Measurements from ENCODE around the gene TBR1.

TBR1 gene

DNA sequence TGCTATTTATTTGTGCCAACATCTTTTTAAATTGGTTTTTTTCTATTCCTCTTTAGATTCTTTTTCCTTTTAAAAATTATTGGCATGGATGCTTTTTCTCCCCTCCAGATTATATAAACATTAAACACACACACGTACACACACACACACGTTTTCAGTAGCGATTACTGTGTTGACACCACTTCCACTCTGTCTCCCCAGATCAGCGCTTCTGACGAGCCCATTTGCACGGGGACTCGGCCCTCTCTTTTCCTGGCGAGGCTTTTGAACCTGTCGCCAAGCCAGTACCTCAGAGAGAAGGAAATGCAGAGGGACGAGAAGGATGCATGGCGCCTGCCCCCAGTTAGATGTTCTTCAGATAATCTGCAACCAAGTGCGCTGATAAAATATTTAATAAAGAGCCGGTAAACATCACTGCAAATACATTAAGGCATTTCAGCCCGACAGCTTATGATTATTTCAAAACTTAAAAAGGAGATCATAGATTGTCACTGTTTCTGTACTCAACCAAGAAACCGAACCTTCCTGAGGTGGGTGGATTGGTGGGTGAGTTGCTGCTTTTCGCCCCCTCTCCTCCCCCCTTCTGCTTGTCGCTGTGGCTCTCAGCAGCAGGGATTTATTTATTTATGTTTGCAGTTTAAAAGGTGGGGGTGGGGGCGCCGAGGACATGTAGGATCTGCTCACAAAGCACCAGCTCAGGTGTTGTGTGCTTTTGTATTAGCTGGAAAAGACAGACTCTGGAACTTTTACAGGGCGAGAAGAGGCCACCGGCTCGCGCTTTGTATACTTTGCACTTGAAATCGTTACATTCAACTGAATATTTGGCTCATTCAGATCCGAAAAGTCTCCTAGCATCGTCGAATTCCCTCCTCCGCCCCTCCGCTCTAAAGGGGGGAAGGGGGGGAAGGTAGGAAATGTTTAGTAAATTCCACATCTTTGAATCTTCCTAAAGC is 787 bp upstream of the TBR1 start:
- peak; percentile 69 for DNase-seq

- no peak for DNase-seq
Measured at GRCh38 chr2:161416708-161417437, 776 bp downstream of the TBR1 start.

DNA sequence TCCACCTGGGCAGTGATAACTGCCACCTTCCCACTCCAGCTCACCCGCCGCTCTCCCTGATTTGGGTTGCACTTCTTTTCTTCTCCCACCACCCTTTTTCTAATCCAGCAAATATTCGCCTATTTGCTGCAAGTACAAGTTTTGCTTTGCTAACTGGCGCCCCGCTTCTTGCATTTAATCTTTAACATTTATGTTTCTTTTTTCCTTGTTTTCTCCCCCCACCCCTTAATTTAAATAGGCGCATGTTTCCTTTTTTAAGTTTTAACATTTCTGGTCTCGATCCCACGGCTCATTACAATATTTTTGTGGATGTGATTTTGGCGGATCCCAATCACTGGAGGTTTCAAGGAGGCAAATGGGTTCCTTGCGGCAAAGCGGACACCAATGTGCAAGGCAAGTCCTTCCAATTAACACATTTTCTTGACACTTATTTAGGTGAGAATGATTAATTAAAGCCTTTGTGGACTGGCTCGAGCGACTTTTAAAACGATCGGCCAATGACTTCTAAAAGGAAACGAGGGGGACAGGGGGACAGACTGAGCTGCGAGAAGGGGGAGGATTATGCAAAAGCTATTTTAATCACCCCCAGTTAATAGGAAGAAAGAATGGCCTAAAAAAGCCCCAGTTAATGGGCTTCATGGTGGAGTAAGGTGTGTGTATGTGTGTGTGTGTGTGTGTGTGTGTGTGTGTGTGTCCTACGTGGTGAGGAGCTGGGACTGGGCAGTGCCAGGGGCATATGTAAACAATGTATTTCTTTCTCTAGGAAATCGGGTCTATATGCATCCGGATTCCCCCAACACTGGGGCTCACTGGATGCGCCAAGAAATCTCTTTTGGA is 1.6 kb downstream of the TBR1 start:
- DNase-seq = no peak

DNA sequence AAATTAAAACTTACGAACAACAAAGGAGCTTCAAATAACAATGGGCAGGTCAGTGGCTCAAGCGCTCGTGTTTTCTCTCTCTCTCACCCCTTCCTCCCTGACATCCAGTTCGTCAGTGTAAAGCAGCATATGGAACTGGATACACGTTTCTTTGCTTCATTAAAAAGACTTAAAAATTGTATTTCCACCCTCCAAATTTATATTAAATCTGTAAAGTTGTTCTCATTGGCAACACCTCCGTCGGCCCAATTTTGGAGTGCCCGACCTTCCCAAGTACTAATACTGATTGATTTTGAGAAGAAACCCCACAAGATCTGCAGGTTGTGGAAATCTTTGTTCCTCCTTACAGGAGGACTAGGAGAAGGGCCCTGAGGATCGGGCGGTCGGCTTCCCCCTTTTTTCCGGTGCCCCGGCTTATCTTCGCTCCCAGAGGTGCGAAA is 2.2 kb downstream of the TBR1 start:
- no peak for DNase-seq

DNA sequence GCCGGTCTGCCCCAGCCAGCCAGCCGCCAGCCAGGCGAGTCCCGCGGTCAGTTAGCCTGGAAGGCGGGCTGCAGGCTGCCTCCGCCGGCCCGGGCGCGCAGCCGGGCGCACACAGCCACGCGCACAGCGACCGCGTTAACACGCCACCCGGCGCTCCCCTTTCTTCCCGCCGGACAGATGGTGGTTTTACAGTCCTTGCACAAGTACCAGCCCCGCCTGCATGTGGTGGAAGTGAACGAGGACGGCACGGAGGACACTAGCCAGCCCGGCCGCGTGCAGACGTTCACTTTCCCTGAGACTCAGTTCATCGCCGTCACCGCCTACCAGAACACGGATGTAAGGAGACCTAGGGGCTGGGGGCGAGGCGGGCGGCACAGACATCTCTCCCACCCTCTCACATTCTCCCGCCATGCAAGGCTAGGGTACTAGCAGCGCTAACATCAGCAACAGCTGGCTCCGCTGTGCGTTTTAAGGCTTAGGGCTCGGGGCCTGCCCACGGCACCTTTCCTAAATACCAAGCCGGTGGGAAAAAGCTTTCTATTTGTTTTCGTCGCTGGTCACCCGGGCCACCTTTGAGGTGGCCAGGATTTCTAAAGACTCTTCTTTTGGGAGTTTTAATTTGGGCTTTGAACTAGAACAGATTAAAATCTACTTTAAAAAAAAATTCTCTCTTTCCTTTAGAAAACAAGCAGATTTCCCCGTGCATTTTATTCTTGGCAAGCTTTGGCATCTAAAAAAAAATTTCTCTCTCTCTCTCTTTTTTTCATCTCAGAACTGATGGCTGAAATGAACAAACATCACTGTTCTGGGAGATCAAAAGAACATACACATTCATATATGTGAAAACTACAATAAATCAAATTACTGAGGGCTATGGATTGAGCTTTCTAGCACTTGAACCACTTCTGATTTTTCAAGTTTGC is 2.9 kb downstream of the TBR1 start:
- DNase-seq = no peak

- no peak for DNase-seq
Measured at GRCh38 chr2:161419638-161420190, 3.6 kb downstream of the TBR1 start.

DNA sequence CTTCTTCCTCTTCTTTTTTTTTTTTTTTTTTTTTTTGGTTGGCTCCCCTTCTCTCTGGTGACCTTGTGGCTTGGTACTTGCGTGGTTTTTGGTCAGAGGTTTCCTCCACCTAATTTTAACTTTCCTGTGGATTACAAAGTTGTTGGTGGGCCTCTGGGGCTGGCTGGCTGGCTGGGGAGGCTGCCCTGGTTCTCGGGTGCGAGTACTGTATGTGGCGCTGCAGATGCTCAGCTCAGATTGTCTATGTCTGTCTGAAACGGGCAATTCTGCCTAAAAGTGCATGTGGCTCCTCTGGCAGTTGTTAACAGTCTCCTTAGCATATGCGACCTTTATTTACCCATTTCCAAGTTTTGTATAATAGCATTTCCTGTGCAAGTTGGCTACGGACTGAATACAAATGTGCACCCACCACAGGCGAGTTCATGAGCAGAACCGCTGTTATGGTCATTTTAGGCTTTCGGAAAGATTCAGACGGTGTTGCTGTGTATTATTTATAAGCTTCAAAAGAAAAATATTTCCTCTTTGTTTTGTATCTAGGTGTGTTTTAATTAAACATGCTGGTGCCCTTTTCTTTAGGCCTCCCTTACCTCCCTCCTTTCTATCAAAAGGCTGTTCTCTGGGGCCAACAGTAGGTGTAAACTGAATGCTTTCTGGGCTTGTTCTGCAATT is 4.4 kb downstream of the TBR1 start:
- no peak for DNase-seq

DNA sequence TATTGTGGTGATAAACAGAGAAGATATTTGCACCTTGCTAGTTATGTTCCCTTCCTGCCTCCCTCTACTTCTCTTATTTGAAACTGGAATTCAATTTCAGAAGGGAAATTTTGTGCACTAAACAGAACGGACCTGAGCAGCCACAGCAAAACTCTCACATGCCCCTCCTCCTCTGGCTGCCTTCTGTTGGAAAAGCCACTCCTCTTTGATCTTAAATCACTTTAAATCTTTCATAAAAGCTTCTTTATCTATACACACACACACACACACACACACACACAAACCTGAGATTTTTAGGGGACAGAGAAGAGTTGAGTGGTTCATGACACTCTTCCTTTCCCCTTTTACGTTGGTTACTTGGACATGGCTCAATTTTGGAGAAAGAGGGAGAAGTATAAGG is 5.6 kb downstream of the TBR1 start:
- DNase-seq = no peak

DNA sequence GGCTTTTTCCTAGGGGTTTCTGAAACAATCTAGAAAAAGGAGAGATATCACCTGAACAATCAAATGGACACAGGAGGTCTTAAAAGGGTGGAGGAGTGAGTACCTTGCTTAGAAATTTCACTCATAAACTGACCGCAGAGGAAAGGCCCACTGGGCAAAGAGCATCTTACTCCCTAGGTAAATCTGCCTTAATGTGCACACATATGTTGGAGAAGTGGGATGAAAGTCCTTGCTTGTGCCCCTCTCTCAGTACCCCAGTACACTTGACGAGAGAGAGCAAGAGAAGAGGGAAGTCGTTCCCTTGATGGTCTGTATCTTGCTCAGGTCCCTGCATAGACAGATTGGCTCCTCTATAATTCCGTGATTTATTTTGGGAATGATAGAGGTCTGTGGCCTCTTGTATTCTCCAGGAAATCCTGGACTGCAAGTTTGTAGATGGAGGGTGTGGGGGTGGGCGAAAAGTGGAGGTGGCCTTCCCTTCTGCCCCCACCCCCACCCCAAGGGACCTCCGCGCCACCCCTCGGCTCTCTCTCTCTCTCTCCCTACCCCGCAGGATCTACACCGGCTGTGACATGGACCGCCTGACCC is 6.8 kb downstream of the TBR1 start:
- DNase-seq = no peak

- no peak for DNase-seq
Measured at GRCh38 chr2:161423421-161424393, 7.6 kb downstream of the TBR1 start.

DNA sequence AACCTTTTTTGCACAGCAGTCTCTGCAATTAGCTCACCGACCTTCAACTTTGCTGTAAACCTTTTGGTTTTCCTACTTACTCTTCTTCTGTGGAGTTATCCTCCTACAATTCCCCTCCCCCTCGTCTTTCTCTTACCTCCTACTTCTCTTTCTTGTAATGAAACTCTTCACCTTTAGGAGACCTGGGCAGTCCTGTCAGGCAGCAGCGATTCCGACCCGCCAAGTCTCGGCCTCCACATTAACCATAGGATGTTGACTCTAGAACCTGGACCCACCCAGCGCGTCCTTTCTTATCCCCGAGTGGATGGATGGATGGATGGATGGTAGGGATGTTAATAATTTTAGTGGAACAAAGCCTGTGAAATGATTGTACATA is 8.3 kb downstream of the TBR1 start:
- no peak for DNase-seq

- DNase-seq = no peak
Measured at GRCh38 chr2:161424891-161425727, 9.0 kb downstream of the TBR1 start.

- no peak for DNase-seq
Measured at GRCh38 chr2:161425728-161426454, 9.8 kb downstream of the TBR1 start.

DNA sequence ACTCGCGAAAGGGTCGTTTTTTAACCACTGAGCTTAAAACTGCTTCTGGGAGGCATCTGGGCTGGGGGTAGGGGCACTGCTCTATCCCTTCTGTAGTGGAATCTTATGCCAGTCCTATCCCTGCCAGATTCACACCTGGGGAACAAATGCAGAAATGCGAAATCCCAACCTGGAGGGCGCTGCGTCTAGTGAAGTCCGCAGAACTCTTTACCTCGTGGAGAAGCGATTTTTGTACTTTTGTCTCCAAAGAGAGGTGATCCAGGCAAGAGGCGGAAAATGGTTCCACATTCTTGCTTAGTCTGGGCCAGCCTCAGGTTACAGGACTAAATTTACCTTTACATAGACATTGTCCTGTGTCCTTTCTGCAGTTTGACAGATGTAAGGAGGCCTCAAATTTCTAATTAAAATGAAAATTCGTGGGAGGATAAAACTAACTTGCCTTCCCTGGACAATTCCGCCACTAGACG is 10.4 kb downstream of the TBR1 start:
- no peak for DNase-seq

GRCh38 chr2:161426922-161427663 is 11.0 kb downstream of the TBR1 start:
- no peak for DNase-seq

DNA sequence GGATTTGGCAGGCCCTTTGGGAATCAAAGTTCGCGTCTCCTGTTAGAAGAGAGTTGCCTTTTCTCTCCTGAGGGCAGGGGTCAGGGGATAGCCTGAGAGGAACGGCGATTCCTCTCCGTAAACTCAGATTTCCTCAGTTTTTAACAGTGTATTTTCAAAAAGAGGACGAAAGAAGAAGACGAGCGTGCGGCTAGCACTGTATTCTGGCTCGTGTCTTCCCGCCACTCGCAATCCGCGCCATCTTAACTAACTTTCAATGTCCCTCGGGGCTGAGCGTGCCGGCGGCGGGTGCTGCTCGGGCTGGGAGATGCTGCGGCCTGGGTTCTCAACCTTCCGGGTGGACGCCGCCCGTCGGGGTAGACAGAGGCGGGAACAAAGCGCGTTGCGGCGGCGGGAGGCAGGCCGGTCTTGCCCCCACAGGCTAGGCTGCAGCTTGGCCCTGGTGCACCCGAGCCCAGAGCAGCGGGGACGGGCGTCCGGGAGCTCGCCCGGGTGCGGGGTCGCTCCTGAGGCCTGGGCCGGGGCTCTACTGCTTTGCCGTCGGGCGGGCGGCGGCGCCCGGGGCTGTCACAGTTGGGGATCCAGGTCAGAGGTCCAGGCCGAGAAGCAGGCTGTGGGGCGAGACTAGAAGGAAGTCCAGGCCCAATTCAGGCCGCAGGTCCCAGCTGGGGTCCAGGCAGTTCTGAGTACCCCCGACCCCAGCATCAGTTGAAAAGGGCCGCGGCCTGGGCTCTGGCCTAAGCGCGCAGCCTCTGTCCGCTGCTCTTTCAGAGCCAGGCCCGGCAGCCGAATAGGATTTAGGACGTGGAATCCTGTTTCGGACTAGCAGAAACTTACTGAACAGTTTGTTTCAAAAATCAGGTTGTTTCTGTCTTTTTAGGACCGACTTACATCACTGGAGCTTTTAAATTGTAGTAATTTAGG is 11.8 kb downstream of the TBR1 start:
- no peak for DNase-seq
